ENCODE results near the gene PDIK1L.
A peak's percentile ranks its signal among the peaks of the same experiment; 100 is the strongest.

The PDIK1L gene

GRCh38 chr1:26171084-26172072 is 59.8 kb downstream of the PDIK1L start, which contains the start of gene ZNF593OS:
Gene ZNF593OS (minus strand): TSS chr1:26171832. CDS start chr1:26171661, 171 bp downstream.
- no peak for TF ChIP-seq CTCF (IDR thresholded peaks at IDR 0.05)
- DNase-seq (ENCODE audit: low spot score): no peak
- no peak within 1 kb of the TSS for H3K27ac ChIP-seq
- peak within 1 kb of the TSS; percentile 93 for H3K4me3 ChIP-seq

Measured in coronary artery (tissue), 2 donors.